Activated CD8-positive, alpha-beta memory T cell treated with anti-CD3 and anti-CD28 coated beads for 48 hours (primary cell): ENCODE data around the gene SGSM1.
"Not testable (repeated sequence)": the region's sequence is repeated elsewhere in the genome, so short reads cannot be mapped to it uniquely, and the experiment has no call there.

Source experiments
- DNase-seq, 3 experiments: peaks; one replicate each; pipeline ENCODE4 v3.0.0-alpha.2; 2020; ENCODE audit warnings: low read depth in 2 of 3, low spot score in 2 of 3

Gene SGSM1

GRCh38 chr22:24887260-24887659 lies 81.2 kb downstream of the SGSM1 start:
- DNase-seq: no peak

- DNase-seq: no peak
Measured at GRCh38 chr22:24893341-24894070, 87.5 kb downstream of the SGSM1 start.

- DNase-seq: no peak
Measured at GRCh38 chr22:24894220-24894975, 88.4 kb downstream of the SGSM1 start.

- DNase-seq: no peak
Measured at GRCh38 chr22:24894998-24895397, 89.0 kb downstream of the SGSM1 start.

GRCh38 chr22:24901448-24901847 lies 95.4 kb downstream of the SGSM1 start:
- DNase-seq: no peak

- DNase-seq: no peak
Measured at GRCh38 chr22:24905909-24906308, 99.9 kb downstream of the SGSM1 start.

GRCh38 chr22:24907101-24907500 lies 101.1 kb downstream of the SGSM1 start:
- not testable (repeated sequence) for DNase-seq

GRCh38 chr22:24920029-24920428 lies 114.0 kb downstream of the SGSM1 start:
- DNase-seq: no peak

GRCh38 chr22:24925586-24926427 lies 119.8 kb downstream of the SGSM1 start:
- DNase-seq: no peak

GRCh38 chr22:24926428-24926725 lies 120.4 kb downstream of the SGSM1 start:
- no peak for DNase-seq

- no peak for DNase-seq
Measured at GRCh38 chr22:24926849-24927579, 121.0 kb downstream of the SGSM1 start.

GRCh38 chr22:24928322-24928721 lies 122.3 kb downstream of the SGSM1 start:
- DNase-seq: no peak

- DNase-seq: no peak
Measured at GRCh38 chr22:24930678-24931077, 124.7 kb downstream of the SGSM1 start.

- no peak for DNase-seq
Measured at GRCh38 chr22:24935771-24936483, 129.9 kb downstream of the SGSM1 start.

- DNase-seq: no peak
Measured at GRCh38 chr22:24937114-24937513, 131.1 kb downstream of the SGSM1 start.

- DNase-seq: no peak
Measured at GRCh38 chr22:24938741-24939341, 132.8 kb downstream of the SGSM1 start.

GRCh38 chr22:24942301-24942700 lies 136.3 kb downstream of the SGSM1 start:
- DNase-seq: no peak

- DNase-seq: no peak
Measured at GRCh38 chr22:24944217-24944937, 138.4 kb downstream of the SGSM1 start.

GRCh38 chr22:24945430-24945829 lies 139.4 kb downstream of the SGSM1 start:
- no peak for DNase-seq

- DNase-seq: no peak
Measured at GRCh38 chr22:24947383-24947782, 141.4 kb downstream of the SGSM1 start.
